ENCODE results near the gene MAP3K2. TPM values are rescaled to one million over a fixed set of nuclear protein-coding genes. Genes with fewer than 3 reads are reported as not detected.
A peak's percentile ranks its signal among the peaks of the same experiment; 100 is the strongest.

Gene MAP3K2
- total RNA-seq, 1 donor from 2014 or later, result 34.5 TPM

- no peak overlapping the region for H3K27ac Mint-ChIP-seq
- no peaks in the 10 kb centered on the region for H3K9me3 Mint-ChIP-seq (ENCODE audit: low read depth)
- peaks cover 56% of the 10 kb centered on the region for H3K27me3 Mint-ChIP-seq
- no peak overlapping the region for H3K4me3 Mint-ChIP-seq (ENCODE audit: low read depth)
- H3K4me1 Mint-ChIP-seq (ENCODE audit: low read depth), result peaks cover 28% of the 10 kb centered on the region
- no peak for TF ChIP-seq CTCF (IDR thresholded peaks at IDR 0.05; ENCODE audit: unreplicated experiment)
- H3K36me3 Mint-ChIP-seq (ENCODE audit: insufficient read depth), result no peaks in the 10 kb centered on the region
- DNase-seq (ENCODE audit: low spot score, unreplicated experiment), result no peak
Observed at GRCh38 chr2:127420039-127420864, 32.5 kb upstream of the MAP3K2 start.

DNA sequence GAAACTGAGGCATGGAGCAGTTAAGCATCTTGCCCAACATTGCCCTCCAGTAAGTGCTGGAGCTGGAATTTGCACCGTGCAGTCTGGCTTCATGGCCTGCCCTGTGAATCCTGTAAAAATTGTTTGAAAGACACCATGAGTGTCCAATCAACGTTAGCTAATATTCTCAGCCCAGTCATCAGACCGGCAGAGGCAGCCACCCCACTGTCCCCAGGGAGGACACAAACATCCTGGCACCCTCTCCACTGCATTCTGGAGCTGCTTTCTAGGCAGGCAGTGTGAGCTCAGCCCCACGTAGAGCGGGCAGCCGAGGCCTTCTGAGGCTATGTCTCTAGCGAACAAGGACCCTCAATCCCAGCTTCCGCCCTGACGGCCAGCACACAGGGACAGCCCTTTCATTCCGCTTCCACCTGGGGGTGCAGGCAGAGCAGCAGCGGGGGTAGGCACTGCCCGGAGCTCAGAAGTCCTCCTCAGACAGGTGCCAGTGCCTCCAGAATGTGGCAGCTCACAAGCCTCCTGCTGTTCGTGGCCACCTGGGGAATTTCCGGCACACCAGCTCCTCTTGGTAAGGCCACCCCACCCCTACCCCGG is 31.8 kb upstream of the MAP3K2 start:
- no peaks in the 10 kb centered on the region for H3K36me3 Mint-ChIP-seq (ENCODE audit: insufficient read depth)
- H3K9me3 Mint-ChIP-seq (ENCODE audit: low read depth), result no peaks in the 10 kb centered on the region
- no peak for TF ChIP-seq CTCF (IDR thresholded peaks at IDR 0.05; ENCODE audit: unreplicated experiment)
- no peak for DNase-seq (ENCODE audit: low spot score, unreplicated experiment)
- peaks cover 28% of the 10 kb centered on the region for H3K4me1 Mint-ChIP-seq (ENCODE audit: low read depth)
- H3K27me3 Mint-ChIP-seq, result peaks cover 56% of the 10 kb centered on the region
- H3K27ac Mint-ChIP-seq, result no peak overlapping the region
- H3K4me3 Mint-ChIP-seq (ENCODE audit: low read depth), result no peak overlapping the region

DNA sequence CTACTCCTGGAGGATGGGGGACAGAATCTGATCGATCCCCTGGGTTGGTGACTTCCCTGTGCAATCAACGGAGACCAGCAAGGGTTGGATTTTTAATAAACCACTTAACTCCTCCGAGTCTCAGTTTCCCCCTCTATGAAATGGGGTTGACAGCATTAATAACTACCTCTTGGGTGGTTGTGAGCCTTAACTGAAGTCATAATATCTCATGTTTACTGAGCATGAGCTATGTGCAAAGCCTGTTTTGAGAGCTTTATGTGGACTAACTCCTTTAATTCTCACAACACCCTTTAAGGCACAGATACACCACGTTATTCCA is 31.3 kb upstream of the MAP3K2 start:
- peaks cover 28% of the 10 kb centered on the region for H3K4me1 Mint-ChIP-seq (ENCODE audit: low read depth)
- H3K27me3 Mint-ChIP-seq, result peaks cover 57% of the 10 kb centered on the region
- no peak for DNase-seq (ENCODE audit: low spot score, unreplicated experiment)
- no peaks in the 10 kb centered on the region for H3K36me3 Mint-ChIP-seq (ENCODE audit: insufficient read depth)
- no peak overlapping the region for H3K4me3 Mint-ChIP-seq (ENCODE audit: low read depth)
- no peaks in the 10 kb centered on the region for H3K9me3 Mint-ChIP-seq (ENCODE audit: low read depth)
- no peak for TF ChIP-seq CTCF (IDR thresholded peaks at IDR 0.05; ENCODE audit: unreplicated experiment)
- no peak overlapping the region for H3K27ac Mint-ChIP-seq

DNA sequence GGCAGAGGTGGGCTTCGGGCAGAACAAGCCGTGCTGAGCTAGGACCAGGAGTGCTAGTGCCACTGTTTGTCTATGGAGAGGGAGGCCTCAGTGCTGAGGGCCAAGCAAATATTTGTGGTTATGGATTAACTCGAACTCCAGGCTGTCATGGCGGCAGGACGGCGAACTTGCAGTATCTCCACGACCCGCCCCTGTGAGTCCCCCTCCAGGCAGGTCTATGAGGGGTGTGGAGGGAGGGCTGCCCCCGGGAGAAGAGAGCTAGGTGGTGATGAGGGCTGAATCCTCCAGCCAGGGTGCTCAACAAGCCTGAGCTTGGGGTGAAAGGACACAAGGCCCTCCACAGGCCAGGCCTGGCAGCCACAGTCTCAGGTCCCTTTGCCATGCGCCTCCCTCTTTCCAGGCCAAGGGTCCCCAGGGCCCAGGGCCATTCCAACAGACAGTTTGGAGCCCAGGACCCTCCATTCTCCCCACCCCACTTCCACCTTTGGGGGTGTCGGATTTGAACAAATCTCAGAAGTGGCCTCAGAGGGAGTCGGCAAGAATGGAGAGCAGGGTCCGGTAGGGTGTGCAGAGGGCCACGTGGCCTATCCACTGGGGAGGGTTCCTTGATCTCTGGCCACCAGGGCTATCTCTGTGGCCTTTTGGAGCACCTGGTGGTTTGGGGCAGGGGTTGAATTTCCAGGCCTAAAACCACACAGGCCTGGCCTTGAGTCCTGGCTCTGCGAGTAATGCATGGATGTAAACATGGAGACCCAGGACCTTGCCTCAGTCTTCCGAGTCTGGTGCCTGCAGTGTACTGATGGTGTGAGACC is 30.7 kb upstream of the MAP3K2 start, which contains the start of gene PROC:
PROC (plus strand) TSS at position 128 of the 812 bp plus-strand sequence. CDS start 1,516 bp downstream, outside the sequence.
- H3K36me3 Mint-ChIP-seq (ENCODE audit: insufficient read depth), result no peaks in the 10 kb centered on the region
- H3K9me3 Mint-ChIP-seq (ENCODE audit: low read depth), result no peaks in the 10 kb centered on the region
- H3K4me3 Mint-ChIP-seq (ENCODE audit: low read depth), result peak within 1 kb of the TSS; percentile 12
- TF ChIP-seq CTCF (IDR thresholded peaks at IDR 0.05; ENCODE audit: unreplicated experiment), result peak; percentile 10
- peak within 1 kb of the TSS; percentile 39 for H3K27ac Mint-ChIP-seq
- no peak for DNase-seq (ENCODE audit: low spot score, unreplicated experiment)
- peaks cover 22% of the 10 kb centered on the region for H3K4me1 Mint-ChIP-seq (ENCODE audit: low read depth)
- peaks cover 51% of the 10 kb centered on the region for H3K27me3 Mint-ChIP-seq

GRCh38 chr2:127417406-127417805 is 29.6 kb upstream of the MAP3K2 start:
- peaks cover 47% of the 10 kb centered on the region for H3K27me3 Mint-ChIP-seq
- no peaks in the 10 kb centered on the region for H3K36me3 Mint-ChIP-seq (ENCODE audit: insufficient read depth)
- DNase-seq (ENCODE audit: low spot score, unreplicated experiment), result no peak
- no peak overlapping the region for H3K27ac Mint-ChIP-seq
- H3K4me1 Mint-ChIP-seq (ENCODE audit: low read depth), result peaks cover 22% of the 10 kb centered on the region
- peak overlapping the region; percentile 12 for H3K4me3 Mint-ChIP-seq (ENCODE audit: low read depth)
- TF ChIP-seq CTCF (IDR thresholded peaks at IDR 0.05; ENCODE audit: unreplicated experiment), result no peak
- peaks cover 3% of the 10 kb centered on the region for H3K9me3 Mint-ChIP-seq (ENCODE audit: low read depth)
